Fibroblast of skin of abdomen (primary cell): ENCODE results near the gene WFIKKN1.

Experiments
- DNase-seq: peaks from one replicate; pipeline ENCODE4 v3.0.0-alpha.2; 2013

Gene WFIKKN1

DNA sequence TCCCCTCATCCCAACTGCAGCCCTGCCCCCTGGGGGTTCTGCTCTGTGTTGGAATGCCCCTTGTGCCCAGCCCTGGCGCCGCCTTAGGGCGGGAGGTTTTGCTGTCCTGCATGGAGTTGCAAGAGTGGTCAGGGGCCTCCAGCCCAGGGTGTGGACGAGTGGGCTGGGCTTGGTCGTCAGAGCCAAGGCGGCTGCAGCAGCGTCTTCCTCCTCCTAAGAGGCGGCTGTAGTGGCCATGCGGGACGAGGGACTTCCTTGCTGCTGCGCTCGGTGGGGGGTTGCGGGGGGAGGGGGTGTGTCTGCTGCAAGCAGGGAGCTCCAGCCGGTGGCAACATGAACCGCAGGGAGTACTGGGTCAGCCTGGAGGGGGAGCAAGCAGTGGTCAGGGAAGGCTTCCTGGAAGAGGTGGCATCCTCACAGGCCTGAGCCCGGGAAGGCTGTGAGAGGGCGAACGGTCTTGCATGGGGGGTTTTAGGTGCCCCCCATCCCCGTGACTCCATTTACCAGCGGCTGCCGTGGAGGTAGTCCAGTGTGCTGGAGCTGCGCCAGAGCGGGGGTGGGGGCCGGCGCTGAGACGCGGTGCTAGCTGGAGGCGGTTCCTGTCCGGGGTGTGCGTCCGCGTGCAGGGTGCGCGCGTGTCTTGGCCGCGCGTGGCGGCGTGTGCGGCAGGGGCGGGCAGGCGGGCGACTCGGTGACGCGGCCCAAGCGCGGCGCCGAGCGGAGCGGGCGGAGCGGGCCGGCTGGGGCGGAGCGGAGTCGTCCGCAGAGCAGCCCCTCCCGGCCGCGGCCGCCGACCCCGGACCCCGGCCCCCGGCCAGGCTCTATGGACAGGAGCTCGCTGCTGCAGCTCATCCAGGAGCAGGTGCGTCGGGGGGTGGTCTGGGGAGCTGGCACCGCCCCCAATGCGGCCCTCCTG lies 44.4 kb downstream of the WFIKKN1 start, which contains the start of gene RHBDL1:
Gene RHBDL1, plus strand, starts transcription at position 704 of the 916 bp plus-strand sequence. Its CDS starts 120 bp downstream, at position 824.
- peak; percentile 34 for DNase-seq

DNA sequence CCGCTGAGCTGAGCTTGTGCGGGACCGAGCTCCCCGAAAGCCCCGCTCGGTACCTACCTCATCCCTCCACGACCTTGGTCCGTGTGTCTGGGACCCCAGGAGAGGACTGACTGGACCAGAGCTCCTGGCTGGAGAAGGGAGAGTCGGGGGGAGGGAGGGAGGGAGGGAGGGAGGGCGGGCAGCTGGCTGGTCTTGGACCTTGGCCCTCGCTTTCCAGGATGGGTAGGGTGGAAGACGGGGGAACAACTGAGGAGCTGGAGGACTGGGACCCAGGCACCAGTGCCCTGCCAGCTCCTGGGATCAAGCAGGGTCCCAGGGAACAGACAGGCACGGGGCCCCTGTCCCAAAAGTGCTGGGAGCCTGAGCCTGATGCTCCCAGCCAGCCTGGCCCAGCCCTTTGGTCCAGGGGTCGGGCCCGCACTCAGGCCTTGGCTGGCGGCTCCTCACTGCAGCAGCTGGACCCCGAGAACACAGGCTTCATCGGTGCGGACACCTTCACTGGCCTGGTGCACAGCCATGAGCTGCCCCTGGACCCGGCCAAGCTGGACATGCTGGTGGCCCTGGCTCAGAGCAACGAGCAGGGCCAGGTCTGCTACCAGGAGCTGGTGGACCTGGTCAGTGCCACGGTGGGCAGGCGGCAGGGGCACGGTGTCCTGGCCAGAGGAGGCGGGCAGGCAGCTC lies 45.2 kb downstream of the WFIKKN1 start:
- DNase-seq = no peak

DNA sequence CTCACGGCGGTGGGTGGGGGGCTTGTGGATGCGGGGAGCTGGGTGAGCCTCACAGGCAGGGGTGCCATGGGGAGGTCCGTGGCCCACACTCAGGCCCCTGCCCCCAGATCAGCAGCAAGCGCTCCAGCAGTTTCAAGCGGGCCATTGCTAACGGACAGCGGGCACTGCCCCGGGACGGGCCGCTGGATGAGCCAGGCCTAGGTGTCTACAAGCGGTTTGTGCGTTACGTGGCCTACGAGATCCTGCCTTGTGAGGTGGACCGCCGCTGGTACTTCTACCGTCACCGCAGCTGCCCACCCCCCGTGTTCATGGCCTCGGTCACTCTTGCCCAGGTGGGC lies 45.7 kb downstream of the WFIKKN1 start:
- DNase-seq = no peak

DNA sequence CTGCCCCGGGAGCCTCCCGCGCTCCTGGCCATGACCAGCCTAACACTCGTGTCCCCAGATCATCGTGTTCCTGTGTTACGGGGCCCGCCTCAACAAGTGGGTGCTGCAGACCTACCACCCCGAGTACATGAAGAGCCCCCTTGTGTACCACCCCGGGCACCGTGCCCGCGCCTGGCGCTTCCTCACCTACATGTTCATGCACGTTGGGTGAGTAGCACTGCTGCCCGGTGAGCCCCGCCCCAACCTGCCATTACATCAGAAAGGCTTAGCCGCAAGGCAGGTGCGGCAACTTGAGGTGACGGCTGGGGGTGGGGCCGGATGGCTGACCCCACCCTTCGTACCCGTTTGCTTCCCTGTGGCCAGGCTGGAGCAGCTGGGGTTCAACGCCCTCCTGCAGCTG lies 46.1 kb downstream of the WFIKKN1 start:
- no peak for DNase-seq

DNA sequence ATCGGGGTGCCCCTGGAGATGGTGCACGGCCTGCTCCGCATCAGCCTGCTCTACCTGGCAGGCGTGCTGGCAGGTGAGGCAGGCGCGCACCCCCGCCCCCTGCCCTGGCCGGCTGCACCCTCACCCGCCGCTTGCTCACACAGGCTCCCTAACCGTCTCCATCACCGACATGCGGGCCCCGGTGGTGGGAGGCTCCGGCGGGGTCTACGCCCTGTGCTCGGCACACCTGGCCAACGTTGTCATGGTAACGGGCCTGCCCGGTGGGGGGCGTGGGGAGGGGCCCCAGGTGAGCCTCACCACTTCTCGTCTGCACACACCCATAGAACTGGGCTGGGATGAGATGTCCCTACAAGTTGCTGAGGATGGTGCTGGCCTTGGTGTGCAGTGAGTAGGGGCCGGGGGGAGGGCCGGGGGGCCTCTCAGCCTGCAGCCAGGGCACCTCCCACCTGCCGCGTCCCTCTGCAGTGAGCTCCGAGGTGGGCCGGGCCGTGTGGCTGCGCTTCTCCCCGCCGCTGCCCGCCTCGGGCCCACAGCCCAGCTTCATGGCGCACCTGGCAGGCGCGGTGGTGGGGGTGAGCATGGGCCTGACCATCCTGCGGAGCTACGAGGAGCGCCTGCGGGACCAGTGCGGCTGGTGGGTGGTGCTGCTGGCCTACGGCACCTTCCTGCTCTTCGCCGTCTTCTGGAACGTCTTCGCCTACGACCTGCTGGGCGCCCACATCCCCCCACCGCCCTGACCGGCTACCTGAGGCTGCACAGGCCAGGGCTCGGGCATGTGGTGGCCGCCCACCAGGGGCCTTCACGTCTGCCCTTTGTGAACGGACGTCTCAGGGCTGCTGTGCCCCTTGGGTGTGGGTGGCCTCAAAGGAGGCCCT lies 46.8 kb downstream of the WFIKKN1 start:
- no peak for DNase-seq

DNA sequence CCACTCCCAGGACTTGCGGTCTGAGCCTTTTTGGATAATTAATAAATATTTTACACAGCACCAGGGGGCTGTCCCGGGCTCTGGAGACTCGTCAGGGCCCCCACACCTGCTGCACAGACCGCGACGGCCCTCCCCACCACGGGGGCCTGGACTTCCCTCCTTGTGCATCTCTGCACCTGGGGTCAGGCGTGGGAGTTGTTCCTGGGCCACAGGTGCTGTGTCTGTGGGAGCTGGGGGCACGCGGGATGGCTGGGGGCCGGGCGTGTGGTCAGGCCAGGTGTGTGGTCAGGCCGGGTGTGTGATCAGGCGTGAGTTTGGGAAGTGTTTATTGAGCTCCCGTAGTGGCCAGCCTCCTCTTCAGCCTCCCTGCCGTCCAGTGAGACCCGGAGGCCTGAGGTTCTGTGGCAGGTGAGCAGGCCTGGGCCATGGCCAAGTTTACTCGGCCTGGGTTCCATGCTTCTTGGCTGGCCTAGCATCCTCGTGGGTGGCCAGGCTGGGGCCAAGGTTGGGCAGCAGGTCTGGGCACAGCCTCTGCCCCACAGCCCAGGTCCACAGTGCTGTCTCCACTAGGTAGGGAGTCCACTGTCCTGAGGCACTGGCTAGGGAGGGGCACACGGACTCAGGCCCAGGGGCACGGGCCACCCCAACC lies 47.5 kb downstream of the WFIKKN1 start:
- no peak for DNase-seq

DNA sequence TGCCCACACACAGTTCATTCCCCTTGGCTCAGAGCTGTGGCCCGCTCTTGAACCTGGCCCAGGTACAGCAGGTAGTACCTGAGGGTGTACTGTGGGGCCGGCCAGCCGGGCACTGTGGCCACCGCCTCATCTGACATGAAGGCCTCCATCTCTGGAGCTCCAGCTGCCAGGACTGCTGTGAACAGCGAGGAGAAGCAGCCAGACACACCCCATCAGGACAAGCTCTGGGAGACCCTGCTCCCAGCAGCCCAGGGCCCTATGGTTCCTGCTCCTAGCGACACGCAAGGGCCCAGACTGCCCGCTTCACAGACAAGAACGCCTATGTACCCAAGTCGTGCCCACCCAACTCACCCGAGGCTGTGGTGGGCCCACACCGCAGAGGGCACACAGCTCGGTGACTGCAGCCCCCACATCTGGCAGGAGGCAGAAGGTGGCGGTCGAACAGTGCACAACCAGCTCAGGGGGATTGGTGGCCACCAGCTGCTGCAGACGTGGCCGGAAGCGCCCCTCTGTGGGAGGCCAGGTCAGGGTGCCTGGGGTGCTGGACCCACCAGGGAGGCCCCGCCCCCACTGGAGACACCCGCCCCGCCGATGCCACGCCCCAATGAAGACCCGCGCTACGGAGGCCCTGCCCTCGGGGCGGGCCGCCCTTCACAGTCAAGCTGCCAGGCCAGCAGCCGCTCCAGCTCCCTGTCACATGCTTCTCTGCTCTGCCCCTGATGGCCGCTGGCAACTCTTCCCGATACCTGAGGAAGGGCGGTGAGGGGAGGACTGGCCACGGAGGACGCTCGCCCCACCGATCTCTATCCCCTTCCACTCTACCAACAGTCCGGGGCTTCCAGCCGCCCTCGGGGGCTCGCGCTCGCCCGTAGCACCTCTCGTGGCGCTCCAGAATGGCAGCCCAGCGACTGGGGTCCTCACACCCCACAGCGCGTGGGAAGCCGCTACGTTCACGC lies 48.4 kb downstream of the WFIKKN1 start:
- peak; percentile 55 for DNase-seq

DNA sequence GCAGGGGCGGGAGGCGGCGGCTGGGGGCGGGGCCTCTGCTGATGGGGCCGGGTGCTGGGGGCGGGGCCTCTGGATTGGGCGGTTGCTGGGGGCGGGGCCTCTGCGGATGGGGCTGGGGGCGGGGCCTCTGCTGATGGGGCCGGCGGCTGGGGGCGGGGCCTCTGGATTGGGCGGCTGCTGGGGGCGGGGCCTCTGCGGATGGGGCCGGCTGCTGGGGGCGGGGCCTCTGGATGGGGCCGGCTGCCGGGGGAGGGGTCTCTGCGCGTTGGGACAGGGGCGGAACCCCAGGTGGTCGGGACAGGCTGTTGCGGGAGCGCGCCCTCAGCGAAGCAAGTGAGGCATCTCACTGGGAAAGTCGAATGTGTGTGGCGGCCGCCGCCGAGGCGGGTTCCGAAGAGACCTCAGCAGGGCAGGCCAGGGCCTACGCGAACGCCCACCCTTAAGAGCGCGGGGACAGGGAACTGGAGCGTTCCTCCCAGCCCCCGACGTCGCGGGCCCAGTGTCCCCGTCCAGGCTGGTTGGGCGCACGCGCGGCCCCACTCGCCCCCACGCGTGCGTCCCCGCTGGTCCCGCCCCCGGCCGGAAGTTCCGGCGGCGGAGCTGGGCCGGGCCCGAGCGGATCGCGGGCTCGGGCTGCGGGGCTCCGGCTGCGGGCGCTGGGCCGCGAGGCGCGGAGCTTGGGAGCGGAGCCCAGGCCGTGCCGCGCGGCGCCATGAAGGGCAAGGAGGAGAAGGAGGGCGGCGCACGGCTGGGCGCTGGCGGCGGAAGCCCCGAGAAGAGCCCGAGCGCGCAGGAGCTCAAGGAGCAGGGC lies 49.2 kb downstream of the WFIKKN1 start, which contains the start of gene STUB1:
Gene STUB1, plus strand, starts transcription at position 597 of the 811 bp plus-strand sequence. Its CDS starts 116 bp downstream, at position 713.
- peak; percentile 85 for DNase-seq

DNA sequence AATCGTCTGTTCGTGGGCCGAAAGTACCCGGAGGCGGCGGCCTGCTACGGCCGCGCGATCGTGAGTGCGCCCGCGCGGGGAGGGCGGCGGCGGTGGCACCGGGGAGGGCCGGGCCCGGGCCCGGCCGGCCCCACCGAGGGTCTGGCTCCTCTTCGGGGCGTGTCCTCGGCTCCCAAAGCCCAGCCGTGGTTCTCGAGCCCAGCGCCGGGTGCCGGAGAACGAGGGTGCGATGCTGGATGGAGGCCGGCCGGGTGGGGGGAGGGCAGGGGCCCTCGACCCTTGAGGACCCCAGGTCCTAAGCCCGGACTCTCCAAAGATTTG lies 49.8 kb downstream of the WFIKKN1 start:
- no peak for DNase-seq

DNA sequence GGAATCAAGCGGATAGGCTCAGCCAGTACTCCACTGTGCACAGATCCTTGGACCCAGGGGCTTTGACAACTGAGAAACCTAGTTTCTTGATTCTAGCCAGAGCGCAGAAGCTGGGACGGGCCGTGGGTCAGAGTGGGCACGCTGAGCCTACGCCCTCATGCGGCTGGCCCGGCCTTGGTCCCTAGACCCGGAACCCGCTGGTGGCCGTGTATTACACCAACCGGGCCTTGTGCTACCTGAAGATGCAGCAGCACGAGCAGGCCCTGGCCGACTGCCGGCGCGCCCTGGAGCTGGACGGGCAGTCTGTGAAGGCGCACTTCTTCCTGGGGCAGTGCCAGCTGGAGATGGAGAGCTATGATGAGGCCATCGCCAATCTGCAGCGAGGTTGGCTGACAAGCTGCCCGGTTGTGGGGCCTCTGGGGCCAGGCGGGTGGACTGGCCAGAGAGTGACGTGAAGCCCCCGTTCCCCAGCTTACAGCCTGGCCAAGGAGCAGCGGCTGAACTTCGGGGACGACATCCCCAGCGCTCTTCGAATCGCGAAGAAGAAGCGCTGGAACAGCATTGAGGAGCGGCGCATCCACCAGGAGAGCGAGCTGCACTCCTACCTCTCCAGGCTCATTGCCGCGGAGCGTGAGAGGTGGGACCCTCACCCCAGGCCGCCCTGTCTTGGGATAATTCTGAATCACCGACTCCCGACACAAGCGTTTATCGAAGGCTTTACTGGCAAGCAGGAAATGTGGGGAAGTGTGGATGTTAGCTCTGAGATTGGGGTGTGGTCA lies 50.4 kb downstream of the WFIKKN1 start:
- peak; percentile 26 for DNase-seq

DNA sequence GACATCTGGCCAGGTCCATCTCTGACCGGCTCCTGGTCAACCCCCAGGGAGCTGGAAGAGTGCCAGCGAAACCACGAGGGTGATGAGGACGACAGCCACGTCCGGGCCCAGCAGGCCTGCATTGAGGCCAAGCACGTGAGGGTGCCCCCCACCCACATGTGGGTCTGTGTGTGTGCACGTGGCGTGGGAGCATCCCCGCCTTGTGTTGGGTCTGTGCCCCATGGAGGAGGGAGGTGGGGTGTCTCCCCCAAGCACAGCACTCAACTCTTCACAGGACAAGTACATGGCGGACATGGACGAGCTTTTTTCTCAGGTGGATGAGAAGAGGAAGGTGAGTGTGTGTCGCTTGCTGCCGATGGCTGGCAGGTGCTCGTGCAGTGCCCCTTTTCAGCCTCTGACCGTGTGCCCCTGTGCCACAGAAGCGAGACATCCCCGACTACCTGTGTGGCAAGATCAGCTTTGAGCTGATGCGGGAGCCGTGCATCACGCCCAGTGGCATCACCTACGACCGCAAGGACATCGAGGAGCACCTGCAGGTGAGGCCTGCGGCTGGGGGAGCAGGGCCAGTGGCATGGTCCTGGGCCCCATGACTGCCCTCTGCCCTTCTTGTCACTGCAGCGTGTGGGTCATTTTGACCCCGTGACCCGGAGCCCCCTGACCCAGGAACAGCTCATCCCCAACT lies 51.1 kb downstream of the WFIKKN1 start:
- no peak for DNase-seq

DNA sequence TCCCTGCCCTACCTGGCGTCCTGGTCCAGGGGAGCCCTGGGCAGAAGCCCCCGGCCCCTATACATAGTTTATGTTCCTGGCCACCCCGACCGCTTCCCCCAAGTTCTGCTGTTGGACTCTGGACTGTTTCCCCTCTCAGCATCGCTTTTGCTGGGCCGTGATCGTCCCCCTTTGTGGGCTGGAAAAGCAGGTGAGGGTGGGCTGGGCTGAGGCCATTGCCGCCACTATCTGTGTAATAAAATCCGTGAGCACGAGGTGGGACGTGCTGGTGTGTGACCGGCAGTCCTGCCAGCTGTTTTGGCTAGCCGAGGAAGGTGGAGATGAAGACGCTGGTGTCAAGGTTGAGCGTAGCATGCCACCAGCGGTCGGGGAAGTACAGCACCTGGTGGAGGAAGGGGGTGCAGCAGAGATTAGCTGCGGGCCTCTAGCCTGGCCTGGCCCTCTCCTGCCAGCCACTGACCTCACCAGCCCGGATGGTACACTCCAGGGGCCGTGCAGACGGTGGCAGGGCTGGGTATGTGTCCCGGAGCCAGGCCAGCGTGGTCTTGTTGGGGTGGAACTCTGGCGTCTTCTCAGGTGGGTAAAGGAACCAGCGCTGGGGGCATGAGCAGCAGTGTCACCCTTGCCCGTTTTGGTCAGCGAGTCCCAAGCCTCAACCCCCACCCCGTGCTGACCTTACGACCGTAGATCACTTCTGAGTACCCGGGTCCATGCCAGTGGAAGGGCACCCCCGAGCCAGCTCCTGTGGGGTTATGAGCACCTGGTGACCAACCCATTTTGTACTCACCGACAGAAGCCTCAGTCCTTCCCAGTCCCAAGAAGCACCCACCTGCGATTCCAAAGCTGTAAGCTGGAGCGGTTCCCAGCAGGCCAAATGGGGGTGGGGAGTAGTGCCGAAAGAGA lies 52.0 kb downstream of the WFIKKN1 start:
- DNase-seq = no peak

DNA sequence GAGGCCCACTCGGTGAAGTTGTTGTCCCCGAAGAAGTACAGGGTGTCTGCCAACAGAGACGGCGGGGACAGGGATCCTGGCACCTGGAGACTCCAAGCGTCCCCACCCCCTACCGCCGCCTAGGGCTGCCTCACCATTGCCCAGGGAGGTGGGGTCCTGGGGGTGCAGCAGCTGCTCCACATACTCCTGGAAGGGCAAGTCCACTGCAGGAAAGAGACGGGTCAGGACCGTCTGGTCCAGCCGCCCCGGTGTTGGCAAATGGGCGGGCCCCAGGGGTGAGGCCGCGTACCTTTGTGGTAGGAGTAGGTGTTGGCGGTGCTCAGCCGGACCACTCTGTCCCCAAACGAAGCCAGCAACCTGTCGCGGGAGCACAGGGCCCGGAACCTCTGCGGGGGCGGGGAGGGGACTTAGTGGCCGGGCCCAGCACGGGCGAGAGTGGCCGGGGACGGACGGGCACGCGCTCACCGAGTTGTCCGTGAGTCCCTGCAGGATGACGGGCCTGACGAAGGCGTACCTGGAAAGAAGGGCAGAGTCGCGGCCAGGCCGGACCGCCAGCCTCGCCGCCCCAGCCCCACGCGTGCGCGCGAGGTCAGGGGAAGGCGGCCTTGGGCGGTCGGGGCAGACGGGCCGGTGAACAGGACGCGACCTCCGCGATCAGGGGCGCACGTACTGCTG lies 52.7 kb downstream of the WFIKKN1 start:
- DNase-seq = no peak
